ENCODE data around the gene JMJD7. TPM values are rescaled to one million over a fixed set of nuclear protein-coding genes. Genes with fewer than 3 reads are reported as not detected.
A peak's percentile ranks its signal among the peaks of the same experiment; 100 is the strongest.

The JMJD7 gene
- total RNA-seq, 4 donors from 2014 or later, result 45.4 to 88.3 (median 60.9) TPM

DNA sequence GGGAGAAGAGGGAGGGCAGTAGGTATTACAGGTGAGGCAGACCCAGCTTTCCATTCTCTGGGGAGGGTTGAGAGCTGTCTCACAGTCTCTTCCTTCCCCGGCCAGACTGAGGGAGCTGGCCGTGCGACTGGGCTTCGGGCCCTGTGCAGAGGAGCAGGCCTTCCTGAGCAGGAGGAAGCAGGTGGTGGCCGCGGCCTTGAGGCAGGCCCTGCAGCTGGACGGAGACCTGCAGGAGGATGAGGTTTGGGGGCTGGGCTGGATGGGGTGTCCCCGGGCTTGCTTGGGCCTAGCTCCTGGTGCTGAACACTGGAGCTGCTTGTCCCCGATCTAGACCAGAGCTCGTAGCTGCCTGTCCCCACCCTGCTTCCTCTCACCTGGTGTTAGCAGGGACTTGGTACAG is 15.7 kb downstream of the JMJD7 start:
- no peak overlapping the region for H3K27ac ChIP-seq
- TF ChIP-seq POLR2A (IDR thresholded peaks at IDR 0.05), result no peak
- TF ChIP-seq POLR2AphosphoS5 (IDR thresholded peaks at IDR 0.05), result no peak
- TF ChIP-seq, protein P1, sequence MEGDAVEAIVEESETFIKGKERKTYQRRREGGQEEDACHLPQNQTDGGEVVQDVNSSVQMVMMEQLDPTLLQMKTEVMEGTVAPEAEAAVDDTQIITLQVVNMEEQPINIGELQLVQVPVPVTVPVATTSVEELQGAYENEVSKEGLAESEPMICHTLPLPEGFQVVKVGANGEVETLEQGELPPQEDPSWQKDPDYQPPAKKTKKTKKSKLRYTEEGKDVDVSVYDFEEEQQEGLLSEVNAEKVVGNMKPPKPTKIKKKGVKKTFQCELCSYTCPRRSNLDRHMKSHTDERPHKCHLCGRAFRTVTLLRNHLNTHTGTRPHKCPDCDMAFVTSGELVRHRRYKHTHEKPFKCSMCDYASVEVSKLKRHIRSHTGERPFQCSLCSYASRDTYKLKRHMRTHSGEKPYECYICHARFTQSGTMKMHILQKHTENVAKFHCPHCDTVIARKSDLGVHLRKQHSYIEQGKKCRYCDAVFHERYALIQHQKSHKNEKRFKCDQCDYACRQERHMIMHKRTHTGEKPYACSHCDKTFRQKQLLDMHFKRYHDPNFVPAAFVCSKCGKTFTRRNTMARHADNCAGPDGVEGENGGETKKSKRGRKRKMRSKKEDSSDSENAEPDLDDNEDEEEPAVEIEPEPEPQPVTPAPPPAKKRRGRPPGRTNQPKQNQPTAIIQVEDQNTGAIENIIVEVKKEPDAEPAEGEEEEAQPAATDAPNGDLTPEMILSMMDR (IDR thresholded peaks at IDR 0.05), result no peak
- TF ChIP-seq EP300 (IDR thresholded peaks at IDR 0.05), result no peak
- no peaks in the 10 kb centered on the region for H3K27me3 ChIP-seq
- 89% methylated on average over 6 of the region's 10 CpGs for WGBS
- peaks cover 44% of the 10 kb centered on the region for H3K4me1 ChIP-seq
- no peaks in the 10 kb centered on the region for H3K9me3 ChIP-seq
- H3K36me3 ChIP-seq, result peaks cover 61% of the 10 kb centered on the region
- no peak for DNase-seq (ENCODE audit: low spot score in 2 of 2)
- no peak overlapping the region for H3K4me3 ChIP-seq

DNA sequence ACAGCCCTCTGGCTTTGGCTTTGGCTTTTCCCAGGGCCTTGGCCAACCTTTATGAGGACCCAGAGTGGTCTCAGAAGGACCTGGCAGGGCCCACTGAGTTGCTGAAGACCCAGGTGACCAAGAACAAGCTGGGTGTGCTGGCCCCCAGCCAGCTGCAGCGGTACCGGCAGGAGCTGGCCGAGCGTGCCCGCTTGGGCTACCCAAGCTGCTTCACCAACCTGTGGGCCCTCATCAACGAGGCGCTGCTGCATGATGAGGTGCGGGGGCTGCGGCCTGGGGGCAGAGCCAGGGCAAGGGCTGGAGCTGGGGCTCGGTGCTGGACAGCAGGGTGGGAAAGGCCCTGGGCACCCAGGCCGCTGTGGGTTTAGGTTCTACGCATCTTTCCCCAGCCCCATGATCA is 16.9 kb downstream of the JMJD7 start:
- Histone ChIP-seq H3K36me3 (peaks cover 65% of the 10 kb centered on the region), H3K27me3 (no peaks in the 10 kb centered on the region), H3K27ac (no peak overlapping the region), H3K4me3 (no peak overlapping the region), H3K9me3 (no peaks in the 10 kb centered on the region), H3K4me1 (peaks cover 44% of the 10 kb centered on the region)
- TF ChIP-seq, protein P1 (IDR thresholded peaks at IDR 0.05), result no peak
- TF ChIP-seq POLR2A (IDR thresholded peaks at IDR 0.05) (no peak), EP300 (IDR thresholded peaks at IDR 0.05) (no peak), POLR2AphosphoS5 (IDR thresholded peaks at IDR 0.05) (no peak)
- DNase-seq (ENCODE audit: low spot score in 2 of 2), result no peak
- 83% methylated on average over 1 of the region's 12 CpGs for WGBS

DNA sequence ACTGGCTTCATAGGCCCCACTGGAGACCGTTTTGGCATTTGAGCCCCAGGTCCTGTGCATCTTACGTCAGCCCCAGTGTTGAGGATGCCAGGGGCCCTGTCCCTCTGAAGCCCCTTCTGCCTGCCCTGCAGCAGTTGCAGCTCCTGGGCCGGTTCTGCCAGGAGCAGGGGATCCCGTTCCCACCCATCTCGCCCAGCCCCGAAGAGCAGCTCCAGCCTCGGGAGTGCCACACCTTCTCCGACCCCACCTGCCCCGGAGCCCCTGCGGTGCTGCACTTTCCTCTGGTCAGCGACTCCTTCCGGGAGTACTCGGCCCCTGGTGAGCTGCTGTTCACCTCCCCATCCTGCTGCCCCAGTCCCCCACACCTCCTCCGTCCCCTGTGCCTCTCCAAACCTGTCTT is 19.3 kb downstream of the JMJD7 start:
- Histone ChIP-seq H3K36me3 (peaks cover 59% of the 10 kb centered on the region), H3K4me1 (peaks cover 40% of the 10 kb centered on the region), H3K4me3 (no peak overlapping the region), H3K27ac (no peak overlapping the region), H3K27me3 (peaks cover 3% of the 10 kb centered on the region), H3K9me3 (no peaks in the 10 kb centered on the region)
- 89% methylated on average over 14 of the region's 14 CpGs for WGBS
- no peak for DNase-seq (ENCODE audit: low spot score in 2 of 2)
- TF ChIP-seq POLR2AphosphoS5 (IDR thresholded peaks at IDR 0.05) (no peak), EP300 (IDR thresholded peaks at IDR 0.05) (no peak), POLR2A (IDR thresholded peaks at IDR 0.05) (no peak)
- TF ChIP-seq, protein P1 (IDR thresholded peaks at IDR 0.05), result no peak

DNA sequence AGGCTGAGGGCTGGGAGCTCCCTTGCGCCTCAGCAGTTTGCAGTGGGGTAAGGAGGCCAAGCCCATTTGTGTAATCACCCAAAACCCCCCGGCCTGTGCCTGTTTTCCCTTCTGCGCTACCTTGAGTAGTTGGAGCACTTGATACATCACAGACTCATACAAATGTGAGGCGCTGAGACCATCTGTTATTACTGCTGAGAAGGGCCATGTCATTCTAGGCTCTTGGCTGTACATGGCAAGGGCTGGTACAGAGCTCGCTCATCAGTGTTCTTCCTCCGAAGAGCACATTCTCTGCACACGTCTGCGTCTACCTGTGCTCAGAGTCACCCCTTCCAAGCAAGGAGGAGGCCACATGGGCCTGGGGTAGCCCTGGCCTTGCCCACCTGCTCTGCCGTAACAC is 20.1 kb downstream of the JMJD7 start:
- TF ChIP-seq, protein P1 (IDR thresholded peaks at IDR 0.05), result no peak
- no peak for TF ChIP-seq EP300 (IDR thresholded peaks at IDR 0.05)
- TF ChIP-seq POLR2A (IDR thresholded peaks at IDR 0.05), result no peak
- no peak for TF ChIP-seq POLR2AphosphoS5 (IDR thresholded peaks at IDR 0.05)
- no peak overlapping the region for H3K27ac ChIP-seq
- 90% methylated on average over 7 of the region's 9 CpGs for WGBS
- H3K9me3 ChIP-seq, result no peaks in the 10 kb centered on the region
- peaks cover 4% of the 10 kb centered on the region for H3K27me3 ChIP-seq
- H3K4me1 ChIP-seq, result peaks cover 44% of the 10 kb centered on the region
- H3K4me3 ChIP-seq, result no peak overlapping the region
- peaks cover 58% of the 10 kb centered on the region for H3K36me3 ChIP-seq
- no peak for DNase-seq (ENCODE audit: low spot score in 2 of 2)

DNA sequence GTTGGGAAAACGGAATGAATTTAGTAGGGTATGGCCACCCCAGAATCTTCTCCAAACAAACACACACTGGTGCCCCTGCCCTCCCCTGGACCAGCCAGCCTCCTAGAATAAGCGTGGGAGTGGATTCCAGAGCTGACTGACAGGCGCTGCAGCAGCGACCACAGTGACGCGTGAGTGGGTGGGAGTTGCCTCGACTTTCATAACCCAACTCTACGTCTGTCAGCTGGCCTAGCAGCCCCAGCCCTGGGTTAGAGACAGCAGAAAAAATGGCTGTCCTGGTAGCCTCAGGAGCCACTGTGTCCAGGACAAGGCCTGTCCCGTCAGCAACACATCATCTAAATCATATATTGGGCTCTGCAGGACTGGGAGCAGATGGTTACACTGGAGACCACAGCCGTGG is 20.7 kb downstream of the JMJD7 start:
- 72% methylated on average over 9 of the region's 10 CpGs for WGBS
- no peak for DNase-seq (ENCODE audit: low spot score in 2 of 2)
- Histone ChIP-seq H3K4me3 (no peak overlapping the region), H3K36me3 (peaks cover 51% of the 10 kb centered on the region), H3K27ac (peak overlapping the region; percentile 55), H3K9me3 (no peaks in the 10 kb centered on the region), H3K4me1 (peaks cover 44% of the 10 kb centered on the region), H3K27me3 (peaks cover 4% of the 10 kb centered on the region)
- TF ChIP-seq EP300 (IDR thresholded peaks at IDR 0.05) (no peak), POLR2A (IDR thresholded peaks at IDR 0.05) (no peak), POLR2AphosphoS5 (IDR thresholded peaks at IDR 0.05) (no peak)
- TF ChIP-seq, protein P1 (IDR thresholded peaks at IDR 0.05), result no peak
